Measurements from ENCODE around the gene SLC24A4. TPM values are rescaled to one million over a fixed set of nuclear protein-coding genes. Genes with fewer than 3 reads are reported as not detected.

Gene SLC24A4
- polyA plus RNA-seq, 1 donor (not counting 4 experiments of a cell fraction or from before 2014, with no cell fraction given) = 0.10 TPM

DNA sequence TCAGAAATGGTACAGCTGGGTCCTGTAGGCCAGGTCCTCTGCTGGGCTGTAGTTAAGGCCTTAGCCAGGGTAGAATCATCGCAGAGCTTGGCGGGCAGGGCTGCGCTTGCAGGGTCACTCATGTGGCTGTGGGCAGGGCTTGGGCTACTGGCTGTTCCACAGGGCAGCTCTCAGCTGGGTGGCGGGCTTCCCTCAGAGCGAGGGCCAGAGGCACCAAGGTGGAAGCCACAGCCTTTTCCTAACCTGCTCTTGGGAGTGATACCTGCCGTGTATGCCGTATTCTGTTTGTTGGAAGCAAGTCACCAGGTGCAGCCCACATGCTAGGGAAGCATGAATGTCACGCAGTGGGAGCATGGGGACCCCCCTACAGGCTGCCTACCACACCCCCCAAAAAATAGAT is 120.8 kb downstream of the SLC24A4 start:
- Histone ChIP-seq H3K4me1 (ENCODE audit: control insufficient read depth, extremely low read depth, insufficient read depth, low read length) (no peaks in the 10 kb centered on the region), H3K4me3 (ENCODE audit: control insufficient read depth in 2 of 3, extremely low read depth in 1 of 3, insufficient read depth in 2 of 3, low read depth in 1 of 3, low read length in 3 of 3) (no peak overlapping the region), H3K79me2 (ENCODE audit: control insufficient read depth, insufficient read depth, low read length) (no peaks in the 10 kb centered on the region), H3K27me3 (ENCODE audit: control insufficient read depth, extremely low read depth, insufficient read depth, low read length) (no peaks in the 10 kb centered on the region), H4K20me1 (ENCODE audit: control insufficient read depth, extremely low read depth, insufficient read depth, low read length) (no peaks in the 10 kb centered on the region), H3K9ac (ENCODE audit: control insufficient read depth, extremely low read depth, insufficient read depth, low read length) (no peak overlapping the region), H2AFZ (ENCODE audit: control insufficient read depth, low read length) (no peak overlapping the region), H3K36me3 (ENCODE audit: control insufficient read depth in 2 of 2, extremely low read depth in 1 of 2, insufficient read depth in 2 of 2, low read length in 2 of 2) (no peaks in the 10 kb centered on the region), H3K9me1 (ENCODE audit: control insufficient read depth, extremely low read depth, insufficient read depth, low read length) (no peaks in the 10 kb centered on the region), H3K4me2 (ENCODE audit: control insufficient read depth, extremely low read depth, insufficient read depth, low read depth, low read length) (no peak overlapping the region), H3K9me3 (ENCODE audit: control insufficient read depth, low read depth, low read length) (no peaks in the 10 kb centered on the region), H3K27ac (ENCODE audit: control insufficient read depth, insufficient read depth, low read length) (no peak overlapping the region)
- TF ChIP-seq, protein P1, sequence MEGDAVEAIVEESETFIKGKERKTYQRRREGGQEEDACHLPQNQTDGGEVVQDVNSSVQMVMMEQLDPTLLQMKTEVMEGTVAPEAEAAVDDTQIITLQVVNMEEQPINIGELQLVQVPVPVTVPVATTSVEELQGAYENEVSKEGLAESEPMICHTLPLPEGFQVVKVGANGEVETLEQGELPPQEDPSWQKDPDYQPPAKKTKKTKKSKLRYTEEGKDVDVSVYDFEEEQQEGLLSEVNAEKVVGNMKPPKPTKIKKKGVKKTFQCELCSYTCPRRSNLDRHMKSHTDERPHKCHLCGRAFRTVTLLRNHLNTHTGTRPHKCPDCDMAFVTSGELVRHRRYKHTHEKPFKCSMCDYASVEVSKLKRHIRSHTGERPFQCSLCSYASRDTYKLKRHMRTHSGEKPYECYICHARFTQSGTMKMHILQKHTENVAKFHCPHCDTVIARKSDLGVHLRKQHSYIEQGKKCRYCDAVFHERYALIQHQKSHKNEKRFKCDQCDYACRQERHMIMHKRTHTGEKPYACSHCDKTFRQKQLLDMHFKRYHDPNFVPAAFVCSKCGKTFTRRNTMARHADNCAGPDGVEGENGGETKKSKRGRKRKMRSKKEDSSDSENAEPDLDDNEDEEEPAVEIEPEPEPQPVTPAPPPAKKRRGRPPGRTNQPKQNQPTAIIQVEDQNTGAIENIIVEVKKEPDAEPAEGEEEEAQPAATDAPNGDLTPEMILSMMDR (optimal IDR thresholded peaks at IDR 0.05 in 1 of 3, IDR thresholded peaks at IDR 0.05 in 1 of 3, conservative IDR thresholded peaks at IDR 0.05 in 1 of 3; ENCODE audit: extremely low read depth in 1 of 3, insufficient read depth in 2 of 3, low read length in 3 of 3) = no peak
- no peak for TF ChIP-seq EZH2 (IDR thresholded peaks at IDR 0.05; ENCODE audit: low read length)
- dilution Hi-C loops (cut with MboI; ENCODE audit: extremely low pct_ligation_motif_present, low sequenced_read_pairs) = no loop called here
- DNase-seq (ENCODE audit: low read depth, low spot score) = no peak
- no peak for FAIRE-seq

DNA sequence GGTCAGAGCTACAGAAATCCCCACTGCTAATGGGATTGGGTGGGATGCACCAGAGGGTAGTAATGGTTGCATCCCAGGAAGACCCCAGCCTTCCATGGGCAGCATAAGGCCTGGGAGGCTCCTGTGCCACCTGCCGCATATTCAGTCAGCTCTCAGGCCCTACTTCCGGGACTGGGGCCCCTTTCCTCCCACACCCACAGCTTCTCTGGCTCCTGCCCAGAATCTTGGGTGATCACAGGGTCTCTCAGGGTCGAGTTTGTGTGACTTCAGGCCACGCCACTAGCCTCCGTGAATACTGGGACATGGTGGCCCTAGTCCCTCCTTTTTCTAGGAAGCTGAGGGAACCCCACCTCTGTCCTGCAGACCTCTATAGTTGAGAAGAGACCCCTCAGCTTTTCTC is 123.8 kb downstream of the SLC24A4 start:
- TF ChIP-seq, protein P1 (optimal IDR thresholded peaks at IDR 0.05 in 1 of 3, IDR thresholded peaks at IDR 0.05 in 1 of 3, conservative IDR thresholded peaks at IDR 0.05 in 1 of 3; ENCODE audit: extremely low read depth in 1 of 3, insufficient read depth in 2 of 3, low read length in 3 of 3) = no peak
- TF ChIP-seq EZH2 (IDR thresholded peaks at IDR 0.05; ENCODE audit: low read length) = no peak
- Histone ChIP-seq H3K27me3 (ENCODE audit: control insufficient read depth, extremely low read depth, insufficient read depth, low read length) (no peaks in the 10 kb centered on the region), H3K4me3 (ENCODE audit: control insufficient read depth in 2 of 3, extremely low read depth in 1 of 3, insufficient read depth in 2 of 3, low read depth in 1 of 3, low read length in 3 of 3) (no peak overlapping the region), H3K36me3 (ENCODE audit: control insufficient read depth in 2 of 2, extremely low read depth in 1 of 2, insufficient read depth in 2 of 2, low read length in 2 of 2) (no peaks in the 10 kb centered on the region), H4K20me1 (ENCODE audit: control insufficient read depth, extremely low read depth, insufficient read depth, low read length) (no peaks in the 10 kb centered on the region), H3K9me3 (ENCODE audit: control insufficient read depth, low read depth, low read length) (no peaks in the 10 kb centered on the region), H3K4me2 (ENCODE audit: control insufficient read depth, extremely low read depth, insufficient read depth, low read depth, low read length) (no peak overlapping the region), H3K27ac (ENCODE audit: control insufficient read depth, insufficient read depth, low read length) (no peak overlapping the region), H2AFZ (ENCODE audit: control insufficient read depth, low read length) (no peak overlapping the region), H3K79me2 (ENCODE audit: control insufficient read depth, insufficient read depth, low read length) (no peaks in the 10 kb centered on the region), H3K4me1 (ENCODE audit: control insufficient read depth, extremely low read depth, insufficient read depth, low read length) (no peaks in the 10 kb centered on the region), H3K9ac (ENCODE audit: control insufficient read depth, extremely low read depth, insufficient read depth, low read length) (no peak overlapping the region), H3K9me1 (ENCODE audit: control insufficient read depth, extremely low read depth, insufficient read depth, low read length) (no peaks in the 10 kb centered on the region)
- no peak for DNase-seq (ENCODE audit: low read depth, low spot score)
- no peak for FAIRE-seq
- dilution Hi-C loops (cut with MboI; ENCODE audit: extremely low pct_ligation_motif_present, low sequenced_read_pairs) = no loop called here
